SK-N-SH (cell line): ENCODE results near the gene SLC12A4. TPM values are rescaled to one million over a fixed set of nuclear protein-coding genes. Genes with fewer than 3 reads are reported as not detected.

Experiments
- CTCF ChIA-PET: fragments of 300-600, 350-600 bp; formaldehyde crosslinking; extraction: SDS; loops from one replicate; lab custom pipeline; 2021; lab: Yijun Ruan, JAX
- POLR2A ChIA-PET: fragments of 350-600 bp; sonication (Branson Sonifier 250); formaldehyde crosslinking; extraction: SDS; loops from one replicate; lab custom pipeline; 2020; ENCODE audit warnings: antibody characterized with exemption, inconsistent platforms; lab: Yijun Ruan, JAX
- DNase-seq: peaks from one replicate; pipeline ENCODE4 v3.0.0; 2012
- H2AFZ ChIP-seq: fragments of 200-600 bp; sonication (generic); 2 replicates; pipeline ENCODE4 v1.8.1; 2016; ENCODE audit warnings: antibody characterized with exemption, mild to moderate bottlenecking, low read depth
- H3F3A ChIP-seq: fragments of 200-600 bp; sonication (generic); replicated peaks from 2 replicates; pipeline ENCODE3; 2016; ENCODE audit warnings: antibody characterized with exemption, mild to moderate bottlenecking; ENCODE audit not compliant: insufficient read depth
- H3K27ac ChIP-seq, 2 experiments: fragments of 200-500 bp in 1 of 2; fragments of 200-600 bp in 1 of 2; sonication (Bioruptor generic) in 1 of 2; sonication (generic), shearing (Covaris generic) in 1 of 2; 2 replicates each; pipeline versions ENCODE4 v1.5.1 to v1.6.1; 2014 to 2016; ENCODE audit warnings: low read depth in 2 of 2, inconsistent platforms in 1 of 2, low read length in 1 of 2, mild to moderate bottlenecking in 1 of 2, mixed read lengths in 1 of 2
- H3K27me3 ChIP-seq: fragments of 200-600 bp; sonication (generic), shearing (Covaris generic); 2 replicates; pipeline ENCODE4 v1.6.1; 2016; ENCODE audit warnings: mixed run types; ENCODE audit not compliant: insufficient read depth
- H3K36me3 ChIP-seq, 2 experiments: fragments of 200-500 bp in 1 of 2; fragments of 200-600 bp in 1 of 2; sonication (Bioruptor generic) in 1 of 2; sonication (generic) in 1 of 2; replicated peaks in 1 of 2; 2 replicates each; pipeline versions ENCODE3 to v1.5.1; 2014 to 2016; ENCODE audit warnings: low read length in 1 of 2, mild to moderate bottlenecking in 1 of 2; ENCODE audit not compliant: insufficient read depth in 2 of 2, control insufficient read depth in 1 of 2
- H3K4me1 ChIP-seq, 2 experiments: fragments of 200-500 bp in 1 of 2; fragments of 200-600 bp in 1 of 2; sonication (Bioruptor generic) in 1 of 2; sonication (generic), shearing (Covaris generic) in 1 of 2; 2 replicates each; pipeline versions ENCODE4 v1.5.1 to v1.6.1; 2014 to 2016; ENCODE audit warnings: low read depth in 1 of 2, low read length in 1 of 2, mixed run types in 1 of 2; ENCODE audit not compliant: insufficient read depth in 2 of 2, control insufficient read depth in 1 of 2
- H3K4me2 ChIP-seq: fragments of 200-600 bp; sonication (generic), shearing (Covaris generic); 2 replicates; pipeline ENCODE4 v1.6.1; 2017; ENCODE audit warnings: mixed run types
- H3K4me3 ChIP-seq, 2 experiments: fragments of 200-500 bp in 1 of 2; fragments of 200-600 bp in 1 of 2; sonication (Bioruptor generic) in 1 of 2; sonication (generic), shearing (Covaris generic) in 1 of 2; 2 replicates each; pipeline versions ENCODE4 v1.5.1 to v1.8.1; 2014 to 2016; ENCODE audit warnings: low read depth in 2 of 2, inconsistent platforms in 1 of 2, low read length in 1 of 2, mild to moderate bottlenecking in 1 of 2, mixed read lengths in 1 of 2, moderate library complexity in 1 of 2
- H3K79me2 ChIP-seq: fragments of 200-600 bp; sonication (generic); 2 replicates; pipeline ENCODE4 v1.8.1; 2017; ENCODE audit warnings: mild to moderate bottlenecking; ENCODE audit not compliant: insufficient read depth
- H3K9ac ChIP-seq: fragments of 200-600 bp; sonication (generic); 2 replicates; pipeline ENCODE4 v1.6.1; 2017; ENCODE audit warnings: mixed run types
- H3K9me2 ChIP-seq: fragments of 200-600 bp; sonication (generic); 2 replicates; pipeline ENCODE4 v1.6.1; 2017; ENCODE audit warnings: mixed run types
- H3K9me3 ChIP-seq: fragments of 200-600 bp; sonication (generic); 2 replicates; pipeline ENCODE4 v1.6.1; 2017; ENCODE audit warnings: mixed run types, mild to moderate bottlenecking, moderate library complexity
- H4K20me1 ChIP-seq: fragments of 200-600 bp; sonication (generic); 2 replicates; pipeline ENCODE4 v1.6.1; 2017; ENCODE audit warnings: mild to moderate bottlenecking, mixed run types; ENCODE audit not compliant: insufficient read depth
- FOXJ3 ChIP-seq: sonication (generic); formaldehyde crosslinking; IDR thresholded peaks from 2 replicates; pipeline ENCODE4 v1.5.1; 2020; ENCODE audit warnings: mild to moderate bottlenecking, missing genetic modification reagents
- GABPA ChIP-seq: IDR thresholded peaks from 2 replicates; pipeline ENCODE4 v1.4.0; 2012; ENCODE audit warnings: low read depth, mild to moderate bottlenecking
- JUND ChIP-seq: IDR thresholded peaks from 2 replicates; pipeline ENCODE4 v1.4.0; 2012
- MEF2A ChIP-seq: IDR thresholded peaks from 2 replicates; pipeline ENCODE4 v1.4.0; 2012; ENCODE audit warnings: low read depth, borderline replicate concordance
- MXI1 ChIP-seq: IDR thresholded peaks from 2 replicates; pipeline ENCODE4 v1.6.1; 2012; ENCODE audit warnings: mild to moderate bottlenecking, low read depth, low read length, improper control_type of control experiment
- NRF1 ChIP-seq: IDR thresholded peaks from 2 replicates; pipeline ENCODE4 v1.6.1; 2012; ENCODE audit warnings: low read depth, mild to moderate bottlenecking, low read length
- RAD21 ChIP-seq: IDR thresholded peaks from 2 replicates; pipeline ENCODE4 v1.6.1; 2012; ENCODE audit warnings: mild to moderate bottlenecking, low read length
- SIN3A ChIP-seq: IDR thresholded peaks from 2 replicates; pipeline ENCODE4 v1.6.1; 2012; ENCODE audit warnings: low read depth, mild to moderate bottlenecking, low read length, moderate library complexity, borderline replicate concordance
- SMC3 ChIP-seq: IDR thresholded peaks from 2 replicates; pipeline ENCODE4 v1.6.1; 2012; ENCODE audit warnings: low read depth, low read length, improper control_type of control experiment
- TAF1 ChIP-seq: IDR thresholded peaks from 2 replicates; pipeline ENCODE4 v1.6.1; 2012; ENCODE audit warnings: low read depth, mild to moderate bottlenecking, low read length, moderate library complexity, borderline replicate concordance
- WGBS: methylation state at CpG from one replicate; pipeline ENCODE4 v1.1.6; 2017; ENCODE audit warnings: low lambda C conversion rate; 5-methylcytosine and 5-hydroxymethylcytosine counted together
- polyA plus RNA-seq, 3 experiments: library from polyadenylated mRNA; depleted of rRNA; stranded (reverse); fragments of >200 nt; gene quantifications; 2 replicates each; pipeline ENCODE4 v1.2.3, GENCODE V29; 2012
- TF ChIP-seq, protein P1 (sequence below): fragments of 150-350 bp; IDR thresholded peaks from 2 replicates; pipeline ENCODE4 v1.6.1; 2016; ENCODE audit warnings: mild to moderate bottlenecking, low read depth, low read length
- TF ChIP-seq, protein P2 (sequence below): IDR thresholded peaks from 2 replicates; pipeline ENCODE4 v1.6.1; 2012; ENCODE audit warnings: mild to moderate bottlenecking, low read depth, low read length, moderate library complexity
- TF ChIP-seq, protein P3 (sequence below): fragments of 200-600 bp; sonication (generic); IDR thresholded peaks from 2 replicates; pipeline ENCODE4 v1.6.1; 2017; ENCODE audit warnings: antibody characterized with exemption, mild to moderate bottlenecking, moderate library complexity
- TF ChIP-seq, protein P4 (sequence below): IDR thresholded peaks from 2 replicates; pipeline ENCODE4 v1.4.0; 2012; ENCODE audit warnings: low read depth, borderline replicate concordance

The SLC12A4 gene
- polyA plus RNA-seq, 1 of the 3 experiments (the other 2 are of a cell fraction): 75.8 TPM

DNA sequence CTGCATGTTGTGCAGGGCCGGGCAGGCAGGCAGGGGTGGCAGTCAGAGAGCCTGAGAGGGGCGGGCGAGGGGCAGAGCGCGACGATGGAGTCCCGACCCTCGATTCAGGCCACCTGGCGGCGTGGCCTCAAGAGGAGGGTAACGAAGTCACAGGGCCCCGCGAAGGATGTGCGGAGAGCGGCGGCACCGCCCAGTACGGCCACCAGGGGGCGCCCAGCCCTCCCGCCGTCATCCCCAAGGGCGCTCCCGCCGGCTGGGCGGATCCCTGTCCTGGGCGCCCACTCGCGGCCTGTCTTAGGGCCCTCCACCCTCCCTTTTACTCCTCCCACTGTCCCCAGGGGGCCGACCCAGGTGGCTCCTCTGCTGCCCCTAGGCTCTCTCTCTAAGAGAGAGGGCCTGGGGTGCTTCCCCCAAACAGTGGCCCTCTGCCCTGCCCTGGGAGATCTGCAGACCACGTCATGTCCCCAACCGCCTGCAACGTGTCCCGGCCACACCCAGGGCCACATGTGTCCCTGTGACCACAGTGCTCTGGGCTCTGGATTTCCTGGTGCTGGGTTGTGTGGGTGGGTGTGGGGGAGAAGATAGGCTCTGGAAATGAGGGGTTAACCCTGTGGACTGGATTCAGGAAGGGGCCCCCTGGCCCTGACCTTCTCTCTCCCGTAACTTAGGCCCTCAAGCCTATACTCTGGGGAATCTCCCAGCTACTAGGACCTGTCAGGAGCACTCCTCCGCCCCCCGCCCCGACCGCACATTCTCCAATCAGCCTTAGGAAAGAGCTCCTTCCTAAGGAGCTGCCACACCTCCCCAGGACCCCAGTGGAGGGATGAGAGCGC lies 25.0 kb upstream of the SLC12A4 start:
- Histone ChIP-seq H2AFZ (peak overlapping the region; percentile 84), H3K4me2 (peak overlapping the region; percentile 66; the same call in 1 of the 2 replicates), H3K4me1 (peaks cover 0 to 7% of the 10 kb centered on the region in 2 experiments; a peak in 1 of 4 replicates), H3K27ac (no peak overlapping the region), H3K27me3 (no peaks in the 10 kb centered on the region), H3F3A (no peaks in the 10 kb centered on the region), H3K4me3 (peak overlapping the region in 1 of 2 experiments; percentile 56; a peak in 2 of 4 replicates), H3K79me2 (no peaks in the 10 kb centered on the region), H3K9ac (no peak overlapping the region), H3K36me3 (no peaks in the 10 kb centered on the region), H4K20me1 (no peaks in the 10 kb centered on the region), H3K9me3 (no peaks in the 10 kb centered on the region), H3K9me2 (no peaks in the 10 kb centered on the region)
- DNase-seq: peak; percentile 96
- CTCF ChIA-PET: interaction anchor here (0.6 to 3.9 kb wide), 14 partner anchors 10 to 446 kb away, joined by 3 to 25 read pairs (median 4); no protein-coding TSS in a partner anchor
- TF ChIP-seq, protein P1, sequence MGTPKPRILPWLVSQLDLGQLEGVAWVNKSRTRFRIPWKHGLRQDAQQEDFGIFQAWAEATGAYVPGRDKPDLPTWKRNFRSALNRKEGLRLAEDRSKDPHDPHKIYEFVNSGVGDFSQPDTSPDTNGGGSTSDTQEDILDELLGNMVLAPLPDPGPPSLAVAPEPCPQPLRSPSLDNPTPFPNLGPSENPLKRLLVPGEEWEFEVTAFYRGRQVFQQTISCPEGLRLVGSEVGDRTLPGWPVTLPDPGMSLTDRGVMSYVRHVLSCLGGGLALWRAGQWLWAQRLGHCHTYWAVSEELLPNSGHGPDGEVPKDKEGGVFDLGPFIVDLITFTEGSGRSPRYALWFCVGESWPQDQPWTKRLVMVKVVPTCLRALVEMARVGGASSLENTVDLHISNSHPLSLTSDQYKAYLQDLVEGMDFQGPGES: no peak
- TF ChIP-seq, protein P2, sequence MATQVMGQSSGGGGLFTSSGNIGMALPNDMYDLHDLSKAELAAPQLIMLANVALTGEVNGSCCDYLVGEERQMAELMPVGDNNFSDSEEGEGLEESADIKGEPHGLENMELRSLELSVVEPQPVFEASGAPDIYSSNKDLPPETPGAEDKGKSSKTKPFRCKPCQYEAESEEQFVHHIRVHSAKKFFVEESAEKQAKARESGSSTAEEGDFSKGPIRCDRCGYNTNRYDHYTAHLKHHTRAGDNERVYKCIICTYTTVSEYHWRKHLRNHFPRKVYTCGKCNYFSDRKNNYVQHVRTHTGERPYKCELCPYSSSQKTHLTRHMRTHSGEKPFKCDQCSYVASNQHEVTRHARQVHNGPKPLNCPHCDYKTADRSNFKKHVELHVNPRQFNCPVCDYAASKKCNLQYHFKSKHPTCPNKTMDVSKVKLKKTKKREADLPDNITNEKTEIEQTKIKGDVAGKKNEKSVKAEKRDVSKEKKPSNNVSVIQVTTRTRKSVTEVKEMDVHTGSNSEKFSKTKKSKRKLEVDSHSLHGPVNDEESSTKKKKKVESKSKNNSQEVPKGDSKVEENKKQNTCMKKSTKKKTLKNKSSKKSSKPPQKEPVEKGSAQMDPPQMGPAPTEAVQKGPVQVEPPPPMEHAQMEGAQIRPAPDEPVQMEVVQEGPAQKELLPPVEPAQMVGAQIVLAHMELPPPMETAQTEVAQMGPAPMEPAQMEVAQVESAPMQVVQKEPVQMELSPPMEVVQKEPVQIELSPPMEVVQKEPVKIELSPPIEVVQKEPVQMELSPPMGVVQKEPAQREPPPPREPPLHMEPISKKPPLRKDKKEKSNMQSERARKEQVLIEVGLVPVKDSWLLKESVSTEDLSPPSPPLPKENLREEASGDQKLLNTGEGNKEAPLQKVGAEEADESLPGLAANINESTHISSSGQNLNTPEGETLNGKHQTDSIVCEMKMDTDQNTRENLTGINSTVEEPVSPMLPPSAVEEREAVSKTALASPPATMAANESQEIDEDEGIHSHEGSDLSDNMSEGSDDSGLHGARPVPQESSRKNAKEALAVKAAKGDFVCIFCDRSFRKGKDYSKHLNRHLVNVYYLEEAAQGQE: no peak
- TF ChIP-seq MXI1: no peak
- TF ChIP-seq FOXJ3: no peak
- TF ChIP-seq, protein P3, sequence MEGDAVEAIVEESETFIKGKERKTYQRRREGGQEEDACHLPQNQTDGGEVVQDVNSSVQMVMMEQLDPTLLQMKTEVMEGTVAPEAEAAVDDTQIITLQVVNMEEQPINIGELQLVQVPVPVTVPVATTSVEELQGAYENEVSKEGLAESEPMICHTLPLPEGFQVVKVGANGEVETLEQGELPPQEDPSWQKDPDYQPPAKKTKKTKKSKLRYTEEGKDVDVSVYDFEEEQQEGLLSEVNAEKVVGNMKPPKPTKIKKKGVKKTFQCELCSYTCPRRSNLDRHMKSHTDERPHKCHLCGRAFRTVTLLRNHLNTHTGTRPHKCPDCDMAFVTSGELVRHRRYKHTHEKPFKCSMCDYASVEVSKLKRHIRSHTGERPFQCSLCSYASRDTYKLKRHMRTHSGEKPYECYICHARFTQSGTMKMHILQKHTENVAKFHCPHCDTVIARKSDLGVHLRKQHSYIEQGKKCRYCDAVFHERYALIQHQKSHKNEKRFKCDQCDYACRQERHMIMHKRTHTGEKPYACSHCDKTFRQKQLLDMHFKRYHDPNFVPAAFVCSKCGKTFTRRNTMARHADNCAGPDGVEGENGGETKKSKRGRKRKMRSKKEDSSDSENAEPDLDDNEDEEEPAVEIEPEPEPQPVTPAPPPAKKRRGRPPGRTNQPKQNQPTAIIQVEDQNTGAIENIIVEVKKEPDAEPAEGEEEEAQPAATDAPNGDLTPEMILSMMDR: peak; percentile 81
- no peak for TF ChIP-seq NRF1
- TF ChIP-seq RAD21: peak; percentile 63
- no peak for TF ChIP-seq TAF1
- TF ChIP-seq GABPA: no peak
- TF ChIP-seq, protein P4, sequence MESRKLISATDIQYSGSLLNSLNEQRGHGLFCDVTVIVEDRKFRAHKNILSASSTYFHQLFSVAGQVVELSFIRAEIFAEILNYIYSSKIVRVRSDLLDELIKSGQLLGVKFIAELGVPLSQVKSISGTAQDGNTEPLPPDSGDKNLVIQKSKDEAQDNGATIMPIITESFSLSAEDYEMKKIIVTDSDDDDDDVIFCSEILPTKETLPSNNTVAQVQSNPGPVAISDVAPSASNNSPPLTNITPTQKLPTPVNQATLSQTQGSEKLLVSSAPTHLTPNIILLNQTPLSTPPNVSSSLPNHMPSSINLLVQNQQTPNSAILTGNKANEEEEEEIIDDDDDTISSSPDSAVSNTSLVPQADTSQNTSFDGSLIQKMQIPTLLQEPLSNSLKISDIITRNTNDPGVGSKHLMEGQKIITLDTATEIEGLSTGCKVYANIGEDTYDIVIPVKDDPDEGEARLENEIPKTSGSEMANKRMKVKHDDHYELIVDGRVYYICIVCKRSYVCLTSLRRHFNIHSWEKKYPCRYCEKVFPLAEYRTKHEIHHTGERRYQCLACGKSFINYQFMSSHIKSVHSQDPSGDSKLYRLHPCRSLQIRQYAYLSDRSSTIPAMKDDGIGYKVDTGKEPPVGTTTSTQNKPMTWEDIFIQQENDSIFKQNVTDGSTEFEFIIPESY: no peak
- TF ChIP-seq MEF2A: no peak
- peak; percentile 87 for TF ChIP-seq SMC3
- no peak for TF ChIP-seq JUND
- 0 out of 2 replicates have a peak, but pooled peaks have one; percentile 26 for TF ChIP-seq SIN3A
- POLR2A ChIA-PET: no interaction called here
- 20% methylated on average over 31 of the region's 39 CpGs for WGBS
